Stimulated activated CD4-positive, alpha-beta T cell treated with anti-CD3 and anti-CD28 coated beads, Interleukin-1b, Interleukin-23, amount 100 ng/mL, for 48 hours (primary cell): ENCODE measurements around the gene TNFAIP3.
A peak's percentile ranks its signal among the peaks of the same experiment; 100 is the strongest.

Source experiments
- DNase-seq: peaks from one replicate; pipeline ENCODE4 v3.0.0-alpha.2; 2020

TNFAIP3 gene

GRCh38 chr6:137927777-137928218, 60.7 kb downstream of the TNFAIP3 start:
- peak; percentile 83 for DNase-seq

GRCh38 chr6:137928286-137928685, 61.2 kb downstream of the TNFAIP3 start:
- peak; percentile 48 for DNase-seq

- DNase-seq = no peak
Observed at GRCh38 chr6:137931849-137932465, 64.9 kb downstream of the TNFAIP3 start.
